Kidney (tissue), 14 donors: ENCODE data around the gene PNLDC1. TPM values are rescaled to one million over a fixed set of nuclear protein-coding genes. Genes with fewer than 3 reads are reported as not detected.
"Not testable (repeated sequence)": the region's sequence is repeated elsewhere in the genome, so short reads cannot be mapped to it uniquely, and the experiment has no call there.

Experiments used
- DNase-seq, 5 donors: peaks; one replicate each; pipeline ENCODE4 v3.0.0-alpha.2; 2013 to 2020
- FAIRE-seq: peaks from 2 replicates; lab custom pipeline; 2012; peaks lifted over from hg19 to GRCh38; lab: Jason Lieb, UNC
- H3K27ac ChIP-seq, 2 donors: one replicate each; pipeline ENCODE4 v1.7.0; 2013; ENCODE audit warnings: low read depth in 2 of 2, low read length in 2 of 2, inconsistent platforms in 1 of 2
- H3K27me3 ChIP-seq: one replicate; pipeline ENCODE4 v1.7.1; 2013; ENCODE audit warnings: low read length, inconsistent platforms; ENCODE audit not compliant: control insufficient read depth, insufficient read depth
- H3K36me3 ChIP-seq, 3 donors: one replicate each; pipeline versions ENCODE4 v1.7.0 to v1.7.1; 2013; ENCODE audit warnings: low read length in 3 of 3, control low read depth in 1 of 3, inconsistent platforms in 1 of 3; ENCODE audit not compliant: insufficient read depth in 3 of 3, control insufficient read depth in 2 of 3
- H3K4me1 ChIP-seq, 3 donors: one replicate each; pipeline versions ENCODE4 v1.7.0 to v1.7.1; 2013; ENCODE audit warnings: low read length in 3 of 3, inconsistent platforms in 1 of 3, low read depth in 1 of 3; ENCODE audit not compliant: control insufficient read depth in 2 of 3, insufficient read depth in 2 of 3
- H3K4me3 ChIP-seq, 3 donors: one replicate each; pipeline versions ENCODE4 v1.7.0 to v1.8.1; 2013; ENCODE audit warnings: low read length in 3 of 3, control low read depth in 1 of 3, inconsistent platforms in 1 of 3
- H3K9ac ChIP-seq, 3 donors: one replicate each; pipeline versions ENCODE4 v1.7.0 to v1.7.1; 2013; ENCODE audit warnings: low read length in 3 of 3, control low read depth in 1 of 3, inconsistent platforms in 1 of 3
- H3K9me3 ChIP-seq, 3 donors: one replicate each; pipeline versions ENCODE4 v1.7.0 to v1.7.1; 2013; ENCODE audit warnings: low read length in 3 of 3, control low read depth in 1 of 3, inconsistent platforms in 1 of 3; ENCODE audit not compliant: control insufficient read depth in 2 of 3, insufficient read depth in 1 of 3
- CTCF ChIP-seq: IDR thresholded peaks from 3 replicates; pipeline ENCODE4 v1.5.1; 2012; ENCODE audit warnings: mild to moderate bottlenecking, moderate library complexity, borderline replicate concordance; ENCODE audit not compliant: insufficient read depth; ENCODE audit errors: extremely low read depth
- intact Hi-C: fragments of 100-400 bp; cut with DNase I; formaldehyde crosslinking; loops from one replicate; pipeline ENCODE4 v1.11.1; 2022
- polyA plus RNA-seq: library from polyadenylated mRNA; stranded (reverse); fragments of 350-450 nt; fragmentation: Illumina TruSeq; extraction: RNeasy Lipid Tissue Mini Kit (QIAGEN cat#74804); gene quantifications from one replicate; pipeline ENCODE4 v1.2.3, GENCODE V29; 2014; ENCODE audit warnings: low read depth, low replicate concordance; ENCODE audit not compliant: insufficient read depth
- total RNA-seq: library from RNA; stranded (reverse); fragmentation: NEBNext Ultra II Directional; extraction: Animal tissue kit (Norgen Biotek cat#: 25700); gene quantifications from one replicate; pipeline ENCODE4 v1.2.1, GENCODE V29; 2021
- donor health status: control.
- donor health status: control.
- donor health status: control.
- donor health status: control.
- donor health status: control.
- donor health status: DM: yes; HTN: yes; CAD: no.
- donor health status: Normal renal cell carcinoma (clear cell type).

PNLDC1 gene
- total and polyA plus RNA-seq, 2 donors from 2014 or later = 0.34 TPM; not detected in 1

DNA sequence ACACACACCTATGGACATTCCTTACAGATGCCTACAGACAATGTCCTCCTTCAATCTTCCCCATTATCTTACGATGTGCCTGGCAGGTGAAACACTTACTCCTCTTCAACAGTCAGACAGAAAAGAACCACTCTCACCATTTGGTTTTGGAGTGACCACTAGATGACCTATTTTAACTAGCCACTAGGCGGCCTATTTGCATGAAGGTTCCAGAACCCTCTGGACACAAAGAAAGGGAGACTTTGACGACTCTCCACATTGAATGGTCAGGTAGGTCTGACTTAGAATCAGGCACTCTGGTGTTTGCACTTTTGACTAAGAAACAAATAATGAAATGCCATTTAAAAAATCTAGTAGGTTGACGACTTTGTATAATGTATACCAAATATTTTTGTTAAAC lies 42.0 kb downstream of the PNLDC1 start:
- Histone ChIP-seq H3K9ac (no peak overlapping the region), H3K9me3 (no peaks in the 10 kb centered on the region), H3K27me3 (no peaks in the 10 kb centered on the region), H3K27ac (no peak overlapping the region), H3K4me1 (no peaks in the 10 kb centered on the region), H3K36me3 (no peaks in the 10 kb centered on the region), H3K4me3 (no peak overlapping the region)
- intact Hi-C loops = no loop called here
- DNase-seq (no peak), FAIRE-seq (no peak)
- TF ChIP-seq CTCF = no peak

DNA sequence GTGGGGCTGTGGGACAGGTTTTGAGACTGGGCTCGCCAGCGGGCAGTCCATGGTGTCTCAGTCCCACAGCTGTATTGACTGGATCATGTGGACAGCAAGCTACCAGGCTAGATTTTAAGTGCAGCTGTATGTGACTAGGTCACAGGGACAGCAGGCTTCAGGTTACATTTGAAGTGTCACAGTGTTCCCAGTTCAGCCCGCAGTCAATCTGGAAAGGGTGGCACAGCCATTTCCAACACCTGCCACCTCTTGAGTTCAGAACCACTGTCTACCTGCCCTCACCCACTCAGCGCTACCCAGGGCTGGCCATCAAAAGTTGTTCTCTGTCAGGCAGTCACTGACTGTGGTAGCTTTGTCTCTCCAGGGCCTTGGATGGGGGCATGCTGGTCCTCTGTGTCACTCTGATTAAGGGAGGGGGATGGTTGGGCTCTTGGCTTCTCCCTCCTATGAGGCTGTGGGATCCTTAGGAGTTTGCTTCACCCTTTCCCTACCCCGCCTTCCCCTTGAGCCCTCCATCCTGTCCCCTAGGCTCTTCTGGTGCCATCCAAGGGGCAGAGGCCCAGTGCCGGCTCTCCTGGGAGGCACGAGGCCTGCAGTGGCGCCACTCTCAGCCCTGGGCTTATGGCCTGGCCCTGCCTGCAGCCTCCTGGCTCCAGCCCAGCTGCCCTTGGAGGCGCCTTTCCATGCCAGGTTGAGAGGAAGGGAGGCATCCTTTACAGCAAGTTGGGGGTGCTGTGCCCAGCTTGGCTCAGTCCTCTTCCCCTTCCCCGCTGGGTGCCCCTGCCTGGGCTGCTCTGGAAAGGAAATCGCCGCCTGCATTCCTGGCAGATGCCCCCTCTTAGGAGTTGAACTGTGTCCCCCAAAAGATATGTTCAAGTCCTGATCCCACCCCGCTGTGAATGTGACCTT lies 44.9 kb downstream of the PNLDC1 start:
- no peaks in the 10 kb centered on the region for H3K4me1 ChIP-seq
- FAIRE-seq (no peak), DNase-seq (no peak)
- H3K4me3 ChIP-seq = no peak overlapping the region
- H3K9ac ChIP-seq = no peak overlapping the region
- H3K9me3 ChIP-seq = no peaks in the 10 kb centered on the region
- no peak overlapping the region for H3K27ac ChIP-seq
- no peak for TF ChIP-seq CTCF
- no peaks in the 10 kb centered on the region for H3K27me3 ChIP-seq
- H3K36me3 ChIP-seq = no peaks in the 10 kb centered on the region
- intact Hi-C loops = no loop called here

- H3K9ac ChIP-seq, H3K9me3 ChIP-seq, H3K4me1 ChIP-seq, FAIRE-seq, DNase-seq, H3K4me3 ChIP-seq, intact Hi-C loops, H3K36me3 ChIP-seq, H3K27ac ChIP-seq, H3K27me3 ChIP-seq: not testable (repeated sequence)
Measured at GRCh38 chr6:159848552-159848951, 48.5 kb downstream of the PNLDC1 start.

DNA sequence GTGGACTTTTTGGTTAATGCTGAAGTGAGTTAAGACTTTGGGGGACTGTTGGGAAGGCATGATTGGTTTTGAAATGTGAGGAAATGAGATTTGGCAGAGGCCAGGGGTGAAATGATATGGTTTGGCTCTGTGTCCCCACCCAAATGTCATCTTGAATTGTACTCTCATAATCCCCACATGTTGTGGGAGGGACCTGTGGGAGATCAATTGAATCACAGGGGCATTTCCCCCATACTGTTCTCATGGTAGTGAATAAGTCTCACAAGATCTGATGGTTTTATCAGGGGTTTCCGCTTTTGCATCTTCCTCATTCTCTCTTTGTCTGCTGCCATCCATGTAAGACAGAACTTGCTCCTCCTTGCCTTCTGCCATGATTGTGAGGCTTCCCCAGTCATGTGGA lies 49.8 kb downstream of the PNLDC1 start:
- DNase-seq, H3K36me3 ChIP-seq, H3K4me3 ChIP-seq, FAIRE-seq, H3K27me3 ChIP-seq, intact Hi-C loops, H3K27ac ChIP-seq, H3K4me1 ChIP-seq, H3K9ac ChIP-seq, H3K9me3 ChIP-seq: not testable (repeated sequence)
